K562 (cell line): ENCODE data around the gene SOCS3. TPM values are rescaled to one million over a fixed set of nuclear protein-coding genes. Genes with fewer than 3 reads are reported as not detected.

Source experiments
- ARHGAP35 ChIP-seq: fragments of 450-650 bp; IDR thresholded peaks from 2 replicates; pipeline ENCODE4 v1.6.1; 2018; ENCODE audit not compliant: partially characterized antibody
- CHD4 ChIP-seq: fragments of 200-600 bp; sonication (generic); IDR thresholded peaks from 3 replicates; pipeline ENCODE4 v1.6.1; 2012; ENCODE audit warnings: low read depth, mild to moderate bottlenecking, mixed read lengths, low read length, inconsistent platforms; ENCODE audit not compliant: insufficient read depth, insufficient replicate concordance, poor library complexity, severe bottlenecking
- DACH1 ChIP-seq: fragments of 450-650 bp; IDR thresholded peaks from 2 replicates; pipeline ENCODE4 v1.6.1; 2018; ENCODE audit not compliant: partially characterized antibody
- PML ChIP-seq: IDR thresholded peaks from 2 replicates; pipeline ENCODE4 v1.6.1; 2012; ENCODE audit warnings: low read length, inconsistent platforms
- RCOR1 ChIP-seq, 2 experiments: IDR thresholded peaks; 2 replicates each; pipeline ENCODE4 v1.6.1; 2012; ENCODE audit warnings: low read depth in 2 of 2, low read length in 2 of 2, borderline replicate concordance in 1 of 2, improper control_type of control experiment in 1 of 2
- TBP ChIP-seq: optimal IDR thresholded peaks from 2 replicates; pipeline ENCODE3; 2011; ENCODE audit warnings: low read depth, low read length, improper control_type of control experiment
- ZNF778 ChIP-seq: fragments of 450-650 bp; formaldehyde crosslinking; IDR thresholded peaks from 2 replicates; pipeline ENCODE4 v1.4.0; 2020; ENCODE audit warnings: mild to moderate bottlenecking, moderate library complexity
- ZZZ3 ChIP-seq: fragments of 450-650 bp; IDR thresholded peaks from 2 replicates; pipeline ENCODE4 v1.6.1; 2016; ENCODE audit warnings: antibody characterized with exemption, mild to moderate bottlenecking, moderate library complexity
- polyA plus RNA-seq, 8 experiments: library from polyadenylated mRNA; depleted of rRNA in 4 of 8; stranded (reverse) in 5 of 8; unstranded in 3 of 8; fragments of >200 nt; fragmentation: Nextera tagmentation in 2 of 8; fragmentation: Illumina TruSeq in 1 of 8; extraction: Ambion mirVana in 2 of 8; extraction: Trizol in 1 of 8; gene quantifications; 2 replicates each; pipeline versions ENCODE4 v1.2.1 to v1.2.3, GENCODE V29; 2011 to 2014; ENCODE audit warnings: inconsistent platforms in 1 of 8, missing spikeins in 1 of 8
- total RNA-seq, 7 experiments: library from RNA; depleted of rRNA in 6 of 7; stranded (reverse); fragments of >200 nt in 6 of 7; fragmentation: Illumina TruSeq in 2 of 7; extraction: Trizol in 2 of 7; gene quantifications; 2 replicates each; pipeline versions ENCODE4 v1.2.1 to v1.2.3, GENCODE V29; 2011 to 2021; ENCODE audit warnings: low replicate concordance in 1 of 7
- TF ChIP-seq, protein P1 (sequence below): fragments of 450-650 bp; IDR thresholded peaks from 2 replicates; pipeline ENCODE4 v1.6.1; 2017; ENCODE audit warnings: antibody characterized with exemption, mild to moderate bottlenecking
- TF ChIP-seq, protein P2 (sequence below): fragments of 150-350 bp; conservative IDR thresholded peaks from 2 replicates; pipeline ENCODE4 v1.6.1; 2014; ENCODE audit warnings: low read length
- TF ChIP-seq, protein P3 (sequence below): sonication (generic); formaldehyde crosslinking; IDR thresholded peaks from 2 replicates; pipeline ENCODE4 v1.8.0; 2022; ENCODE audit warnings: missing genetic modification reagents, mild to moderate bottlenecking, moderate library complexity, borderline replicate concordance
- TF ChIP-seq, protein P4 (sequence below): fragments of 250-450 bp; sonication (Bioruptor Pico); IDR thresholded peaks from 2 replicates; pipeline ENCODE4 v1.6.1; 2021; ENCODE audit warnings: mild to moderate bottlenecking

SOCS3 gene
- total and polyA plus RNA-seq, 9 of the 15 experiments (the other 6 are each of a cell fraction or from before 2014, with no cell fraction given): 0.56 to 38.9 (median 13.7) TPM

DNA sequence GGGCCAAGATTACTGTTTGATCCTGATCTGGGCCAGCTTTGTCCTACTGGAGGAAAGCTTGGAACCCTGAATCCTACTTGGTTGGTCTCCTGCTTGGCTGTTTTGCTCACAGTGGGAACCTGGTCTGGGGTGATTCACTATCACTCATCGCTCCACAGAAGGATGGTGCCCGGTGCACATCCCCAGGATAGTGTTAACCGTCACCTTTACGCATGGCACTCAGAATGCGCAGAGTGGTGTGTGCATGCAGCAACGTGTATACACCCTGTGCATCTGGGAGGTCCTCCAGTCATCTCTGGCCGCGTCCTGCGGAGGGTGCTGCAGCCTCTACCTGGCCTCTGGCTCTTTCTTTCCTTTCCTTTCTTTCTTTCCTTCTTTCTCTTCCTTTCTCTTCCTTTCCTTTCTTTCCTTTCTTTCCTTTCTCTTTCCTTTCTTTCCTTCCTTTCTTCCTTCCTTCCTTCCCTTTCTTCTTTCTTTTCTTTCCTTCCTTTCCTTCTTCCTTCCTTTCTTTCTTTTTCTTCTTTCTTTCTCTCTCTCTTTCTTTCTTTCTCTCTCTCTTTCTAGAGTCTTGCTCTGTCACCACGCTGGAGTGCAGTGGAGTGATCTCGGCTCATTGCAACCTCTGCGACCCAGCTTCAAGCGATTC, 13.1 kb downstream of the SOCS3 start (continued):
- TF ChIP-seq, protein P1, sequence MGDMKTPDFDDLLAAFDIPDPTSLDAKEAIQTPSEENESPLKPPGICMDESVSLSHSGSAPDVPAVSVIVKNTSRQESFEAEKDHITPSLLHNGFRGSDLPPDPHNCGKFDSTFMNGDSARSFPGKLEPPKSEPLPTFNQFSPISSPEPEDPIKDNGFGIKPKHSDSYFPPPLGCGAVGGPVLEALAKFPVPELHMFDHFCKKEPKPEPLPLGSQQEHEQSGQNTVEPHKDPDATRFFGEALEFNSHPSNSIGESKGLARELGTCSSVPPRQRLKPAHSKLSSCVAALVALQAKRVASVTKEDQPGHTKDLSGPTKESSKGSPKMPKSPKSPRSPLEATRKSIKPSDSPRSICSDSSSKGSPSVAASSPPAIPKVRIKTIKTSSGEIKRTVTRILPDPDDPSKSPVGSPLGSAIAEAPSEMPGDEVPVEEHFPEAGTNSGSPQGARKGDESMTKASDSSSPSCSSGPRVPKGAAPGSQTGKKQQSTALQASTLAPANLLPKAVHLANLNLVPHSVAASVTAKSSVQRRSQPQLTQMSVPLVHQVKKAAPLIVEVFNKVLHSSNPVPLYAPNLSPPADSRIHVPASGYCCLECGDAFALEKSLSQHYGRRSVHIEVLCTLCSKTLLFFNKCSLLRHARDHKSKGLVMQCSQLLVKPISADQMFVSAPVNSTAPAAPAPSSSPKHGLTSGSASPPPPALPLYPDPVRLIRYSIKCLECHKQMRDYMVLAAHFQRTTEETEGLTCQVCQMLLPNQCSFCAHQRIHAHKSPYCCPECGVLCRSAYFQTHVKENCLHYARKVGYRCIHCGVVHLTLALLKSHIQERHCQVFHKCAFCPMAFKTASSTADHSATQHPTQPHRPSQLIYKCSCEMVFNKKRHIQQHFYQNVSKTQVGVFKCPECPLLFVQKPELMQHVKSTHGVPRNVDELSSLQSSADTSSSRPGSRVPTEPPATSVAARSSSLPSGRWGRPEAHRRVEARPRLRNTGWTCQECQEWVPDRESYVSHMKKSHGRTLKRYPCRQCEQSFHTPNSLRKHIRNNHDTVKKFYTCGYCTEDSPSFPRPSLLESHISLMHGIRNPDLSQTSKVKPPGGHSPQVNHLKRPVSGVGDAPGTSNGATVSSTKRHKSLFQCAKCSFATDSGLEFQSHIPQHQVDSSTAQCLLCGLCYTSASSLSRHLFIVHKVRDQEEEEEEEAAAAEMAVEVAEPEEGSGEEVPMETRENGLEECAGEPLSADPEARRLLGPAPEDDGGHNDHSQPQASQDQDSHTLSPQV: no peak
- TF ChIP-seq TBP (no peak), ZZZ3 (no peak), DACH1 (no peak), ARHGAP35 (no peak), CHD4 (no peak), RCOR1 (IDR thresholded peaks at IDR 0.05; ENCODE audit: borderline replicate concordance in 1 of 2, low read depth in 2 of 2, low read length in 2 of 2) (no peak), PML (no peak), ZNF778 (CRISPR knock-in tag) (no peak)
- TF ChIP-seq, protein P2, sequence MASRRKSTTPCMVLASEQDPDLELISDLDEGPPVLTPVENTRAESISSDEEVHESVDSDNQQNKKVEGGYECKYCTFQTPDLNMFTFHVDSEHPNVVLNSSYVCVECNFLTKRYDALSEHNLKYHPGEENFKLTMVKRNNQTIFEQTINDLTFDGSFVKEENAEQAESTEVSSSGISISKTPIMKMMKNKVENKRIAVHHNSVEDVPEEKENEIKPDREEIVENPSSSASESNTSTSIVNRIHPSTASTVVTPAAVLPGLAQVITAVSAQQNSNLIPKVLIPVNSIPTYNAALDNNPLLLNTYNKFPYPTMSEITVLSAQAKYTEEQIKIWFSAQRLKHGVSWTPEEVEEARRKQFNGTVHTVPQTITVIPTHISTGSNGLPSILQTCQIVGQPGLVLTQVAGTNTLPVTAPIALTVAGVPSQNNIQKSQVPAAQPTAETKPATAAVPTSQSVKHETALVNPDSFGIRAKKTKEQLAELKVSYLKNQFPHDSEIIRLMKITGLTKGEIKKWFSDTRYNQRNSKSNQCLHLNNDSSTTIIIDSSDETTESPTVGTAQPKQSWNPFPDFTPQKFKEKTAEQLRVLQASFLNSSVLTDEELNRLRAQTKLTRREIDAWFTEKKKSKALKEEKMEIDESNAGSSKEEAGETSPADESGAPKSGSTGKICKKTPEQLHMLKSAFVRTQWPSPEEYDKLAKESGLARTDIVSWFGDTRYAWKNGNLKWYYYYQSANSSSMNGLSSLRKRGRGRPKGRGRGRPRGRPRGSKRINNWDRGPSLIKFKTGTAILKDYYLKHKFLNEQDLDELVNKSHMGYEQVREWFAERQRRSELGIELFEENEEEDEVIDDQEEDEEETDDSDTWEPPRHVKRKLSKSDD: no peak
- TF ChIP-seq, protein P3, sequence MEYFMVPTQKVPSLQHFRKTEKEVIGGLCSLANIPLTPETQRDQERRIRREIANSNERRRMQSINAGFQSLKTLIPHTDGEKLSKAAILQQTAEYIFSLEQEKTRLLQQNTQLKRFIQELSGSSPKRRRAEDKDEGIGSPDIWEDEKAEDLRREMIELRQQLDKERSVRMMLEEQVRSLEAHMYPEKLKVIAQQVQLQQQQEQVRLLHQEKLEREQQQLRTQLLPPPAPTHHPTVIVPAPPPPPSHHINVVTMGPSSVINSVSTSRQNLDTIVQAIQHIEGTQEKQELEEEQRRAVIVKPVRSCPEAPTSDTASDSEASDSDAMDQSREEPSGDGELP: no peak
- TF ChIP-seq, protein P4, sequence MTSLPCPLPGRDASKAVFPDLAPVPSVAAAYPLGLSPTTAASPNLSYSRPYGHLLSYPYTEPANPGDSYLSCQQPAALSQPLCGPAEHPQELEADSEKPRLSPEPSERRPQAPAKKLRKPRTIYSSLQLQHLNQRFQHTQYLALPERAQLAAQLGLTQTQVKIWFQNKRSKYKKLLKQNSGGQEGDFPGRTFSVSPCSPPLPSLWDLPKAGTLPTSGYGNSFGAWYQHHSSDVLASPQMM (CRISPR knock-in tag): no peak
